Medulla oblongata (tissue), 1 donor: ENCODE results near the gene TRIP13.
"Not testable (repeated sequence)": the region's sequence is repeated elsewhere in the genome, so short reads cannot be mapped to it uniquely, and the experiment has no call there.

Experiments
- DNase-seq: peaks from one replicate; pipeline ENCODE4 v3.0.0-alpha.2; 2015; ENCODE audit errors: extremely low spot score

The TRIP13 gene

DNA sequence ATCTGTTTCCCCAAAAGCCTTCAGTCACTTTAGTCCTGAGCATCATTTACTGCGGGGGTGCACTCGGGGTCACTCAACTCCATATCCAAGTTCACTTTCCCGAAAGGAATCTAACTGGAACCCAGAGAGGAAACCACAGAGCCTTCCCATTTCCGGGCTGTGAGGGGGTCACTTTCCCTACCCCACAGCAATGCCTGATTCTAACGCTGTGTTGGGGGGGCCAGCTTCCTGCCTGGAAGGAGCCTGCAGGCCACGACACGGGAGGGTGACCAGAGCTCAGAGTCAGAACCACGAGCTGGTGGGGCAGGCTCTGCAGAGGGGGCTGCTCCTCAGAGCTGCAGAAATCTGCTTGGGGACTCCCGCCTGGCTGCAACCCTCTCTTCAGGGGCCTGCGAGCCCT, 20.4 kb upstream of the TRIP13 start:
- DNase-seq: no peak

GRCh38 chr5:873328-873727, 19.4 kb upstream of the TRIP13 start:
- no peak for DNase-seq

- no peak for DNase-seq
Measured at GRCh38 chr5:875931-876330, 16.8 kb upstream of the TRIP13 start.

DNA sequence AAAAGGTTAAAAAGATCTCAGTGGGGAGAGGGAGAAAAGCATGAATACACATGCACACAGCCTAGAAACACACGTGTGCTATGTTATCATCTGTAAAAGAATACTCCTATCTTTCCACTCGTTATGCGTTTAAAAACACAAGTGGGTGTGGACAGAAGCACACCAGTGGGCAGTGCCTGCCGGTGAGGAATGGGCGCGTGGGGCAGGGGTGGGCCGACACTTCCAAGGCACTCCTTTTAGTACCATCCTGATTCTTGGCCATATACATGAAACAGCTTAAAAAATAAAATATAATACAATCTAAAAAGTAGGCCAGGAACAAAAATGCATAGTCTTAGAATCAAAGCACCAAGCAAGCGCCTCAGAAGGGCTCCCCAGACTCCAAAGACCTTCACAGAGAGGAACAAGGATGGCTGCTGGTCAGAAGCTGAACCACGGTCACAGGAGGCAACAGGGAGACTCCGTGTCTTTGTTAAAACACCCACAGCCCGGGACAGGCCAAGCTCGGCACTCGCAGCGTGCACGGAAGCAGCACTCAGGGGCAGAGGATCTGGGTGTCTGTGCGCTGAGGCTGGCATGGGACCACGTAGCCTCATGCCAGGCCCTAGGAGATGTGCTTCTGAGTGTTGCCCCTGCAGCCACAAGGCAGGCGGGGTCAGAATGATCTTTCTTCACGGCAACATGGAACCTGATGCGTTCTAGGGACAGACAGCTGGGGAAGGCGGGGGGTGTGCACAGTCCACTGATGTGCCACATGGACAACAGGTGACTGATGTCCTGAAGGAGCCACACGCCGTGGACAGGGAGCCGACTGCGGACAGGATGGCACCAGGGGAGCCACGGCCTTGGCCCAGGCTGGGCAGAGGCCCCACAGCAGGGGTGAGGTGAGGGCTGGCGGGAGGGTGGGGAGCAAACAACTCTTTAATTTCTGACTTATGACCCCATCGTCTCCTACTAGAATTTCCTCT, 16.0 kb upstream of the TRIP13 start:
- no peak for DNase-seq

DNA sequence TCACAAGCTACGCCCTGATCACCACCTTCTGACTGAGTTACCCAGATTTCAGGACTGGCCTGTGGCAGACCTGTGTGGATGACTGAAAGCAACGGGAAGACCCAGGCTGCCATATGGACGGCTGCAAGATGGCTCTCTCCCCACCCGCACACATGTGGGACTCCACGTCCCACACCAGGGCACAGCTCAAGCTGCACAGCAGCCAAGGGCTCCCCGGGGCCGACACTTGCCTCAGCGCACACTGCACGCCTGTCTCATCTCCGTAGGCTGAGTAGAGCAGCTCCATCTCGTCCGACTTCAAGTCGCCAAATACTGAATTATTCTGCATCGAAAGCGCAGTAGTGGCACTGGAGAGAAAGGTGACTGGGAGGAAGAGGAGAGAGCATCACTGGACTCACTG, 14.6 kb upstream of the TRIP13 start:
- DNase-seq: no peak

GRCh38 chr5:878677-879076, 14.0 kb upstream of the TRIP13 start:
- not testable (repeated sequence) for DNase-seq

GRCh38 chr5:880816-881550, 11.7 kb upstream of the TRIP13 start:
- DNase-seq: no peak

- DNase-seq: no peak
Measured at GRCh38 chr5:881551-881935, 11.1 kb upstream of the TRIP13 start.

GRCh38 chr5:882253-883183, 10.2 kb upstream of the TRIP13 start:
- DNase-seq: no peak

DNA sequence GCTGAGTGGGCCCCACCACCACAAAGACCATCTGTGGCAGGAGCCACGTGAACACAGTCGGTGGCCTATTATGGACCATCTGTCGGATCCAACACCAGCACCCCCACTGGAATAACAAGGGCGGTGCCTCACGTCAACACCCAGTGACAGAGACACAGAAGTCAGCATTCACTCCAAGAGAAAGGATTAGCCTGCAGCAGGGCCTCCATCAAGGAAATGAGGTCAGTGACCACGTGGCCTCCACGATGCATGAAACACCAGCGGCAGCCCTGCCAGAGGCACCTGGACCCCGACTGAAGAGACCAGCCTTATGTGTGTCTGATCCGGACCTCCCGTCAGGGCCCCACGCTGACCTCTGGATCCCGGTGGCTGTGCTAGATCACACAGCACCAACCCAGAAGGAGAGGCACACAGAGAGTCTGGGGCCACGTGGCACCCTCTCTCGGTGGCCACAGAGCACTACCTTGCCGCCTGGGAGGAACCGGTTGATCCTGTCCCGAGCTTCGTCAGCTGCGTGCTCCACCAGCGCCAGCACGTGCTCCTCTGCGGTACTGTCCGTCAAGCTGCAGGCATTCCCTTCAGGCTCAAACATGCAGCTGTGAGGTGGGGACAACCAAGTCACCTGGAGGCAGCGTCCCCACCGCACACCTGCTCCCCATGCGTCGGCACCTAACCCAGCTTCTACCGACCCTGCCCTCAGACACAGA, 9.1 kb upstream of the TRIP13 start:
- DNase-seq: peak; percentile 9

- DNase-seq: no peak
Measured at GRCh38 chr5:884345-885126, 8.1 kb upstream of the TRIP13 start.

- DNase-seq: no peak
Measured at GRCh38 chr5:885127-885442, 7.6 kb upstream of the TRIP13 start.

DNA sequence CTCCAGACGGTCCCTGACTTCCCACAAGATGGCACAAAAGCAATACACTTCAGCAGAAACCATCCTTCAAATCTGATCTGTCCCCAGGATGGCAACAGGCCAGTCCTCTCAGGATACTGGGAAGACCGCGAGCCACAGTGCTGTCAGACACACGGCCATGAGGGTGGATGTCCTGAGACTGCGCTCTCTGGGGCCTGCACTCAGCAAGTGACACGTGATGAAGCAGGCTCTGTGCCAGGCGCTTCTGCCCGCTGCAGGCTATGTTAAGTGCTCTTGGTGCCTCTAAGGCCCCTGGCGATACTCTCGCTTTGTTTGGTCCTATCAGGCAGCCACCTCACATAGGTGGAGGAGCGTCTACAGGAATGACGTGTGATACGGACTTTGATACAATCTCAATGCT, 7.2 kb upstream of the TRIP13 start:
- DNase-seq: peak; percentile 16

DNA sequence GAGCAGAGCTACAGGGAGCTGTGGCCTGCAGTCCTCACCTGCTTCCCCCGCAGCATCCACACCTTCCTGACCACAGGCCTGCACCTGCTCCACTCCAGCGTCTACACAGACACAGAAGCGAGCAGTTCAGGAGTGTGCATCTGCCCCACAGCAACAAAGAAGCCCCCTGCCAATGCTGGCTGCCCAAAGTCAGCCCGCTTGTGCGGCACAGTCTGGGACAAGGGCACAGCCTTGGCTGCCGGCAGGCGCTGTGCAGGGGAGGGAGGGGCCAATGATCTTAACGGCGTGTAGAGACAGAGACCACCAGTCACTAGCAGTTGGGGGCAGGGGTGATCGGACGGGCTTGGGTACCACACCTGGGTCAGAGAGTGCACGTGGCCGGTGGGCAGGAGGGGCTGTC, 6.6 kb upstream of the TRIP13 start:
- no peak for DNase-seq

DNA sequence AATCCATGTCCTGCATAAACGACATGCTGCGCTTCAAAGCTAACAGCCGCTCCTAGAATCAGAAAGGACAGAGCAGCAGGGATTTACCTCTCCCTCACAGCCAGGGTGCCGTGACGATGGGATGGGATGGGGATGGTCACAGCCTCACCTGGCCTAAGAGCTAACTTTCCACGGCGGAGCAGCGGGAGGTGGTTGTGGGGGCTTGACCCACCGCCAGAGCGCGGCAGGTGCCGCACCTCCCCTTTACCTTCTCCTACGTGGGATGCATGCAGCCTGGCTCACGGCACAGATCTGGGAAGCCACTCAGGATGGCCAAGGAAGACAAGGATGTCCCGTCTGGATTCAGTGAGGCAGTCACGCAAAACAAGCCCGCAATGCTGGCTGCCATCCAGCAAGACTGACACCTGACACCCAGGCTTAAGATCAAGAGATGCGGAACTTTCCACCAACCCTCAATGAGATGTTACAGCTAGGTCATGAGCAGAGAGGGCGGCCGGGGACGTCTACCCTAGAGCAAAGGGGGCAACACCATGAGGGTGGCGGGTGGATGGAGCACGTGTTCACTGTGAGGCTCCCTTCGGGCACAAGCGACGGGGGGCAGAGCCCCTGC, 5.9 kb upstream of the TRIP13 start:
- no peak for DNase-seq

GRCh38 chr5:887947-888637, 4.6 kb upstream of the TRIP13 start:
- no peak for DNase-seq

- no peak for DNase-seq
Measured at GRCh38 chr5:888638-889035, 4.0 kb upstream of the TRIP13 start.

GRCh38 chr5:889075-889710, 3.5 kb upstream of the TRIP13 start:
- no peak for DNase-seq
